ENCODE measurements around the gene MTG2. TPM values are rescaled to one million over a fixed set of nuclear protein-coding genes. Genes with fewer than 3 reads are reported as not detected.
A peak's percentile ranks its signal among the peaks of the same experiment; 100 is the strongest.

Gene MTG2
- total RNA-seq, 2 donors from 2014 or later, result 39.3 to 57.9 TPM

GRCh38 chr20:62203378-62204030 lies 20.7 kb downstream of the MTG2 start:
- no peaks in the 10 kb centered on the region for H3K9me3 Mint-ChIP-seq
- no peak overlapping the region for H3K27ac Mint-ChIP-seq
- no peaks in the 10 kb centered on the region for H3K27me3 Mint-ChIP-seq
- DNase-seq (ENCODE audit: low spot score), result no peak
- no peak for ATAC-seq
- H3K4me1 Mint-ChIP-seq (ENCODE audit: low read depth in 2 of 2), result no peaks in the 10 kb centered on the region
- H3K36me3 Mint-ChIP-seq, result peaks cover 5% of the 10 kb centered on the region
- H3K4me3 Mint-ChIP-seq, result no peak overlapping the region

GRCh38 chr20:62205618-62206387 lies 23.0 kb downstream of the MTG2 start:
- H3K27me3 Mint-ChIP-seq, result no peaks in the 10 kb centered on the region
- H3K4me3 Mint-ChIP-seq, result no peak overlapping the region
- no peaks in the 10 kb centered on the region for H3K4me1 Mint-ChIP-seq (ENCODE audit: low read depth in 2 of 2)
- no peak for ATAC-seq
- peak; percentile 53 for DNase-seq (ENCODE audit: low spot score)
- no peaks in the 10 kb centered on the region for H3K9me3 Mint-ChIP-seq
- no peaks in the 10 kb centered on the region for H3K36me3 Mint-ChIP-seq
- H3K27ac Mint-ChIP-seq, result no peak overlapping the region

GRCh38 chr20:62206388-62206775 lies 23.6 kb downstream of the MTG2 start:
- DNase-seq (ENCODE audit: low spot score) (peak; percentile 54), ATAC-seq (no peak)
- H3K9me3 Mint-ChIP-seq, result no peaks in the 10 kb centered on the region
- no peak overlapping the region for H3K27ac Mint-ChIP-seq
- no peaks in the 10 kb centered on the region for H3K27me3 Mint-ChIP-seq
- no peaks in the 10 kb centered on the region for H3K36me3 Mint-ChIP-seq
- no peak overlapping the region for H3K4me3 Mint-ChIP-seq
- H3K4me1 Mint-ChIP-seq (ENCODE audit: low read depth in 2 of 2), result no peaks in the 10 kb centered on the region

- H3K27ac Mint-ChIP-seq, result no peak overlapping the region
- no peaks in the 10 kb centered on the region for H3K36me3 Mint-ChIP-seq
- no peaks in the 10 kb centered on the region for H3K27me3 Mint-ChIP-seq
- peak; percentile 49 for DNase-seq (ENCODE audit: low spot score)
- no peak overlapping the region for H3K4me3 Mint-ChIP-seq
- H3K9me3 Mint-ChIP-seq, result no peaks in the 10 kb centered on the region
- no peak for ATAC-seq
- H3K4me1 Mint-ChIP-seq (ENCODE audit: low read depth in 2 of 2), result no peaks in the 10 kb centered on the region
Observed at GRCh38 chr20:62208061-62208794, 25.4 kb downstream of the MTG2 start.

GRCh38 chr20:62208795-62209755 lies 26.2 kb downstream of the MTG2 start:
- Mint-ChIP-seq H3K4me3 (no peak overlapping the region), H3K4me1 (ENCODE audit: low read depth in 2 of 2) (no peaks in the 10 kb centered on the region), H3K36me3 (no peaks in the 10 kb centered on the region), H3K9me3 (no peaks in the 10 kb centered on the region), H3K27ac (no peak overlapping the region), H3K27me3 (no peaks in the 10 kb centered on the region)
- DNase-seq (ENCODE audit: low spot score) (peak; percentile 60), ATAC-seq (no peak)

- H3K27me3 Mint-ChIP-seq, result no peaks in the 10 kb centered on the region
- no peaks in the 10 kb centered on the region for H3K4me1 Mint-ChIP-seq (ENCODE audit: low read depth in 2 of 2)
- H3K9me3 Mint-ChIP-seq, result no peaks in the 10 kb centered on the region
- ATAC-seq, result no peak
- H3K27ac Mint-ChIP-seq, result no peak overlapping the region
- H3K36me3 Mint-ChIP-seq, result no peaks in the 10 kb centered on the region
- DNase-seq (ENCODE audit: low spot score), result peak; percentile 49
- H3K4me3 Mint-ChIP-seq, result no peak overlapping the region
Observed at GRCh38 chr20:62209850-62210495, 27.1 kb downstream of the MTG2 start.

- H3K27ac Mint-ChIP-seq, result no peak overlapping the region
- no peak for DNase-seq (ENCODE audit: low spot score)
- H3K27me3 Mint-ChIP-seq, result peaks cover 0 to 3% of the 10 kb centered on the region in 2 donors
- ATAC-seq, result no peak
- no peaks in the 10 kb centered on the region for H3K36me3 Mint-ChIP-seq
- H3K9me3 Mint-ChIP-seq, result no peaks in the 10 kb centered on the region
- no peaks in the 10 kb centered on the region for H3K4me1 Mint-ChIP-seq (ENCODE audit: low read depth in 2 of 2)
- no peak overlapping the region for H3K4me3 Mint-ChIP-seq
Observed at GRCh38 chr20:62210496-62210855, 27.6 kb downstream of the MTG2 start.

- Mint-ChIP-seq H3K27ac (no peak overlapping the region), H3K9me3 (no peaks in the 10 kb centered on the region), H3K4me3 (no peak overlapping the region), H3K36me3 (no peaks in the 10 kb centered on the region), H3K27me3 (peaks cover 0 to 3% of the 10 kb centered on the region in 2 donors), H3K4me1 (ENCODE audit: low read depth in 2 of 2) (no peaks in the 10 kb centered on the region)
- no peak for ATAC-seq
- no peak for DNase-seq (ENCODE audit: low spot score)
Observed at GRCh38 chr20:62211216-62211615, 28.4 kb downstream of the MTG2 start.

- Mint-ChIP-seq H3K4me1 (ENCODE audit: low read depth in 2 of 2) (no peaks in the 10 kb centered on the region), H3K36me3 (no peaks in the 10 kb centered on the region), H3K27me3 (peaks cover 0 to 3% of the 10 kb centered on the region in 2 donors), H3K27ac (no peak overlapping the region), H3K9me3 (no peaks in the 10 kb centered on the region), H3K4me3 (no peak overlapping the region)
- DNase-seq (ENCODE audit: low spot score) (no peak), ATAC-seq (peak in 1 of 2 donors; percentile 21)
Observed at GRCh38 chr20:62211769-62212288, 29.0 kb downstream of the MTG2 start.

- Mint-ChIP-seq H3K27ac (no peak overlapping the region), H3K36me3 (no peaks in the 10 kb centered on the region), H3K9me3 (no peaks in the 10 kb centered on the region), H3K4me3 (no peak overlapping the region), H3K27me3 (peaks cover 0 to 6% of the 10 kb centered on the region in 2 donors), H3K4me1 (ENCODE audit: low read depth in 2 of 2) (no peaks in the 10 kb centered on the region)
- ATAC-seq (no peak), DNase-seq (ENCODE audit: low spot score) (no peak)
Observed at GRCh38 chr20:62212299-62212698, 29.5 kb downstream of the MTG2 start.

GRCh38 chr20:62214067-62214466 lies 31.2 kb downstream of the MTG2 start:
- ATAC-seq, result no peak
- Mint-ChIP-seq H3K27me3 (peaks cover 0 to 8% of the 10 kb centered on the region in 2 donors), H3K4me1 (ENCODE audit: low read depth in 2 of 2) (peaks cover 0 to 2% of the 10 kb centered on the region in 2 donors), H3K27ac (no peak overlapping the region), H3K4me3 (no peak overlapping the region), H3K36me3 (no peaks in the 10 kb centered on the region), H3K9me3 (no peaks in the 10 kb centered on the region)
- no peak for DNase-seq (ENCODE audit: low spot score)

- H3K27me3 Mint-ChIP-seq, result peaks cover 0 to 10% of the 10 kb centered on the region in 2 donors
- ATAC-seq (no peak), DNase-seq (ENCODE audit: low spot score) (no peak)
- H3K4me1 Mint-ChIP-seq (ENCODE audit: low read depth in 2 of 2), result peaks cover 0 to 2% of the 10 kb centered on the region in 2 donors
- H3K4me3 Mint-ChIP-seq, result no peak overlapping the region
- no peaks in the 10 kb centered on the region for H3K36me3 Mint-ChIP-seq
- H3K27ac Mint-ChIP-seq, result no peak overlapping the region
- no peaks in the 10 kb centered on the region for H3K9me3 Mint-ChIP-seq
Observed at GRCh38 chr20:62215020-62215990, 32.5 kb downstream of the MTG2 start.

All from natural killer cell treated with Interleukin-12 subunit alpha and Interleukin-12 subunit beta and Interleukin-15 and Interleukin-18, amount 100 ng/mL, for 72 hours (primary cell).